Measurements from ENCODE around the gene GUSB.
"Not testable (repeated sequence)": the region's sequence is repeated elsewhere in the genome, so short reads cannot be mapped to it uniquely, and the experiment has no call there.

The GUSB gene

DNA sequence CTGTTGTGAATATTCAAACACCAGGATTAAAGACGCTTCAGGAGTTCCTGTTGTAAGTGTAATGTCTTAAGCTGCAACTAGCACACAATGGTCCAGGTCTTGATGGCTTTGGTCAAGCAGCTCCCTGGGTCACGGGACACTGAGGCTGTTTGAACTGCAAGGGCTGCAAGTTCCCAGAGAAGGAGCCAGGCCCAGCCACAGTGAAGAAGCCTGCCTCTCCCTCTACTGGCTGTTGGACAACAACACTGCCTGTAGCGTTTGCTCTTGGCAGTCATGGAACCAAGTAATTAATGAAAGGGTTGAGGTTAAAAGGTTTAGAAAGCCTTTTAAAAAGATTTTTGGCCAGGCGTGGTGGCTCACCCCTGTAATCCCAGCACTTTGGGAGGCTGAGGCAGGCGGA is 31.9 kb upstream of the GUSB start:
- H3K18ac ChIP-seq (ENCODE audit: low read length): no peak overlapping the region
- no peak overlapping the region for H2AK5ac ChIP-seq (ENCODE audit: low read depth, low read length)
- peaks cover 0 to 3% (median 2%) of the 10 kb centered on the region in 3 experiments for H3K27me3 ChIP-seq (ENCODE audit: control insufficient read depth in 3 of 3, insufficient read depth in 3 of 3, low read depth in 1 of 3, low read length in 3 of 3)
- no peak overlapping the region for H2BK5ac ChIP-seq (ENCODE audit: low read length)
- no CpG with 5 or more reads among the region's 5 CpGs for WGBS, 2 donors (ENCODE audit: extremely low coverage in 2 of 2, insufficient read length in 2 of 2, insufficient replicate concordance in 1 of 2)
- no peak overlapping the region for H3K23ac ChIP-seq (ENCODE audit: low read depth, low read length, poor library complexity)
- no peak overlapping the region for H3K9ac ChIP-seq (ENCODE audit: low read depth, low read length, poor library complexity)
- no peak overlapping the region for H4K91ac ChIP-seq (ENCODE audit: low read depth, low read length, poor library complexity)
- H3K4me3 ChIP-seq (ENCODE audit: low read length in 2 of 2): no peak overlapping the region
- H2BK12ac ChIP-seq (ENCODE audit: low read length): no peak overlapping the region
- H3K4ac ChIP-seq (ENCODE audit: low read length): no peak overlapping the region
- H3K36me3 ChIP-seq (replicated peaks in 1 of 2; ENCODE audit: control insufficient read depth in 2 of 2, insufficient read depth in 2 of 2, low read length in 2 of 2): no peaks in the 10 kb centered on the region
- H4K8ac ChIP-seq (ENCODE audit: low read depth, low read length): no peak overlapping the region
- H3K27ac ChIP-seq (replicated peaks; ENCODE audit: low read length): no peak overlapping the region
- no peak overlapping the region for H2BK15ac ChIP-seq (ENCODE audit: low read length)
- no peak overlapping the region for H2BK120ac ChIP-seq (ENCODE audit: low read depth, low read length)
- no peak overlapping the region for H3K14ac ChIP-seq (ENCODE audit: low read length)
- peak overlapping the region; percentile 58 for H2AFZ ChIP-seq (ENCODE audit: low read length)
- H3K4me1 ChIP-seq (ENCODE audit: control insufficient read depth in 2 of 2, insufficient read depth in 1 of 2, low read depth in 1 of 2, low read length in 2 of 2): no peaks in the 10 kb centered on the region
- no peaks in the 10 kb centered on the region for H3K9me3 ChIP-seq (replicated peaks in 1 of 2; ENCODE audit: control insufficient read depth in 2 of 2, insufficient read depth in 1 of 2, low read depth in 1 of 2, low read length in 2 of 2)
- H3K4me2 ChIP-seq (ENCODE audit: insufficient read depth, low read length, poor library complexity, severe bottlenecking): no peak overlapping the region
- peak; percentile 8 for DNase-seq (ENCODE audit: low spot score)
- no peaks in the 10 kb centered on the region for H3K79me1 ChIP-seq (ENCODE audit: low read depth, low read length)

DNA sequence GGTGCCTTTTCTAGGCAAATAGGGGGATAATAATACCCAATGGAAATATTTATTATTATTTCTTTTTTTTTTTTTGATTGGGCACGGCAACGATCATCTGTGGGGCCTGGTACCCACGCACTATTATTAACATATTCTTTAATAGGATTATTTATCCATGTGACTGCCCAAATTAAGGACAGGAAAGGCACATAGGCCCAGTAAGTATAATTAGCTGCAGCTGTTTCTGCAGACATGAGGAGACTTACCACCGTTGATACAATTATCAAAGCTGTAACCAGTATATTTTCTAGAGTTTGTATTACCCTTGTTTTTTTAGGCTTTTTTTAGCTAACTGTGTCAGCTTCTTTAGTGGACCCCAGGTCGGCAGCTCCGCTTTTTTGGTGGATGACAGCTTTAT is 25.2 kb upstream of the GUSB start:
- Histone ChIP-seq H3K79me1 (ENCODE audit: low read depth, low read length) (no peaks in the 10 kb centered on the region), H3K36me3 (replicated peaks in 1 of 2; ENCODE audit: control insufficient read depth in 2 of 2, insufficient read depth in 2 of 2, low read length in 2 of 2) (no peaks in the 10 kb centered on the region), H3K4me3 (ENCODE audit: low read length in 2 of 2) (no peak overlapping the region), H2BK5ac (ENCODE audit: low read length) (no peak overlapping the region), H3K27ac (replicated peaks; ENCODE audit: low read length) (no peak overlapping the region), H2BK12ac (ENCODE audit: low read length) (no peak overlapping the region), H4K91ac (ENCODE audit: low read depth, low read length, poor library complexity) (no peak overlapping the region), H3K4me2 (ENCODE audit: insufficient read depth, low read length, poor library complexity, severe bottlenecking) (no peak overlapping the region), H3K4me1 (ENCODE audit: control insufficient read depth in 2 of 2, insufficient read depth in 1 of 2, low read depth in 1 of 2, low read length in 2 of 2) (peaks cover 0 to 6% of the 10 kb centered on the region in 2 donors), H4K8ac (ENCODE audit: low read depth, low read length) (no peak overlapping the region), H2BK120ac (ENCODE audit: low read depth, low read length) (no peak overlapping the region), H3K27me3 (ENCODE audit: control insufficient read depth in 3 of 3, insufficient read depth in 3 of 3, low read depth in 1 of 3, low read length in 3 of 3) (peaks cover 0 to 2% (median 0%) of the 10 kb centered on the region in 3 experiments), H3K4ac (ENCODE audit: low read length) (no peak overlapping the region), H3K14ac (ENCODE audit: low read length) (no peak overlapping the region), H2AFZ (ENCODE audit: low read length) (no peak overlapping the region), H3K9me3 (replicated peaks in 1 of 2; ENCODE audit: control insufficient read depth in 2 of 2, insufficient read depth in 1 of 2, low read depth in 1 of 2, low read length in 2 of 2) (no peaks in the 10 kb centered on the region), H3K23ac (ENCODE audit: low read depth, low read length, poor library complexity) (no peak overlapping the region), H2BK15ac (ENCODE audit: low read length) (no peak overlapping the region), H2AK5ac (ENCODE audit: low read depth, low read length) (no peak overlapping the region), H3K18ac (ENCODE audit: low read length) (no peak overlapping the region), H3K9ac (ENCODE audit: low read depth, low read length, poor library complexity) (no peak overlapping the region)
- no CpG with 5 or more reads among the region's 6 CpGs for WGBS, 2 donors (ENCODE audit: extremely low coverage in 2 of 2, insufficient read length in 2 of 2, insufficient replicate concordance in 1 of 2)
- no peak for DNase-seq (ENCODE audit: low spot score)

DNA sequence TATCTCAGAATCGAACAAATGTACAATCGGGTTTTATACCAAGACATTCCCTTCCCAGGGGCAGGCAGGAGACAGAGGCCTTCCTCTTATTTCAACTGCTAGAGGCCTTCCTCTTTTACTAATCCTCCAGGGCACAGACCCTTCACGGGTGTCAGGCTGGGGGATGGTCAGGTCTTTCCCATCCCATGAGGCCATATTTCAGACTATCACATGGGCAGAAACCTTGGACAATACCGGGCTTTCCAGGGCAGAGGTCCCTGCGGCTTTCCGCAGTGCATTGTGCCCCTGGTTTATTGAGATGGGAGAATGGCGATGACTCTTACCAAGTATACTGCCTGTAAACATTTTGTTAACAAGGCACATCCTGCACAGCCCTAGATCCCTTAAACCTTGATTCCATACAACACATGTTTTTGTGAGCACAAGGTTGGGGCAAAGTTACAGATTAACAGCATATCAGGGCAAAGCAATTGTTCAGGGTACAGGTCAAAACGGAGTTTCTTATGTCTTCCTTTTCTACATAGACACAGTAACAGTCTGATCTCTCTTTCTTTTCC is 23.2 kb upstream of the GUSB start:
- not testable (repeated sequence) for H3K27me3 ChIP-seq (ENCODE audit: control insufficient read depth in 3 of 3, insufficient read depth in 3 of 3, low read depth in 1 of 3, low read length in 3 of 3); H3K18ac ChIP-seq (ENCODE audit: low read length); H3K4me3 ChIP-seq (ENCODE audit: low read length in 2 of 2); H3K4me2 ChIP-seq (ENCODE audit: insufficient read depth, low read length, poor library complexity, severe bottlenecking); H2BK120ac ChIP-seq (ENCODE audit: low read depth, low read length); H3K27ac ChIP-seq (replicated peaks; ENCODE audit: low read length); H3K9ac ChIP-seq (ENCODE audit: low read depth, low read length, poor library complexity); H3K23ac ChIP-seq (ENCODE audit: low read depth, low read length, poor library complexity); H3K36me3 ChIP-seq (replicated peaks in 1 of 2; ENCODE audit: control insufficient read depth in 2 of 2, insufficient read depth in 2 of 2, low read length in 2 of 2); H3K9me3 ChIP-seq (replicated peaks in 1 of 2; ENCODE audit: control insufficient read depth in 2 of 2, insufficient read depth in 1 of 2, low read depth in 1 of 2, low read length in 2 of 2); H3K14ac ChIP-seq (ENCODE audit: low read length); H2BK12ac ChIP-seq (ENCODE audit: low read length); H2AK5ac ChIP-seq (ENCODE audit: low read depth, low read length); H2BK15ac ChIP-seq (ENCODE audit: low read length); H4K8ac ChIP-seq (ENCODE audit: low read depth, low read length); H3K4ac ChIP-seq (ENCODE audit: low read length); H3K4me1 ChIP-seq (ENCODE audit: control insufficient read depth in 2 of 2, insufficient read depth in 1 of 2, low read depth in 1 of 2, low read length in 2 of 2); DNase-seq (ENCODE audit: low spot score); H4K91ac ChIP-seq (ENCODE audit: low read depth, low read length, poor library complexity); H3K79me1 ChIP-seq (ENCODE audit: low read depth, low read length); H2BK5ac ChIP-seq (ENCODE audit: low read length)
- WGBS, 2 donors (ENCODE audit: extremely low coverage in 2 of 2, insufficient read length in 2 of 2, insufficient replicate concordance in 1 of 2): no CpG with 5 or more reads among the region's 8 CpGs
- H2AFZ ChIP-seq (ENCODE audit: low read length): peak overlapping the region; percentile 71

DNA sequence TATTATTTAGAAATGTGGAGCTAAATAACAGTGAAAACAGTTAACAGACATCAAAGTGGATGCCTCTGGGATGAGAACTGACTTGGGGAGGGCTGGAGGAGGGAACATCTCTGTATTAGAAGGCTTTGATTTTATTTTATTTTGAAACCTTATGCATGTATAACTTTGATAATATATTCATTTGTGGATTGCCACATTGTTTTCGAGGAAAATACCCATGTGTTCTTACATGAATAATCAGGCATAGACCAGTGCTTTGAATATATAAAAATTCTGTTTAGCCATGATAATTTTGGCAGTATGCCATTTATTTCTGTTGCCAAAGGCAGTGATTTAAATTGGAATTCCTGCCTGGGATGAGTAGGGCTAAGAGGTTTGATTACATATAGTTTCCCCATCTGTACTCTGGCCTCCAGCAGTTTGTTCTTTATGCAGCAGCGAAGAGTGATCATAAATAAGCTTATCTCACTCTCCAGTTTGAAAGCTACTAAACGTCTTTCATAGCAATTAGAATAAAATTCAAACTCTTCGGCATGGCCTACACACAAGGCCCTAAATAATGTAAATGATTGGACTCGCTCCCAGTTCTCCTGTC is 18.9 kb upstream of the GUSB start:
- H2AK5ac ChIP-seq (ENCODE audit: low read depth, low read length); H2BK5ac ChIP-seq (ENCODE audit: low read length); H3K14ac ChIP-seq (ENCODE audit: low read length); H4K91ac ChIP-seq (ENCODE audit: low read depth, low read length, poor library complexity); H3K4ac ChIP-seq (ENCODE audit: low read length); H3K23ac ChIP-seq (ENCODE audit: low read depth, low read length, poor library complexity); H3K79me1 ChIP-seq (ENCODE audit: low read depth, low read length); H3K18ac ChIP-seq (ENCODE audit: low read length); DNase-seq (ENCODE audit: low spot score); H3K27me3 ChIP-seq (ENCODE audit: control insufficient read depth in 3 of 3, insufficient read depth in 3 of 3, low read depth in 1 of 3, low read length in 3 of 3); H2AFZ ChIP-seq (ENCODE audit: low read length); H3K9me3 ChIP-seq (replicated peaks in 1 of 2; ENCODE audit: control insufficient read depth in 2 of 2, insufficient read depth in 1 of 2, low read depth in 1 of 2, low read length in 2 of 2); H2BK15ac ChIP-seq (ENCODE audit: low read length); H3K4me1 ChIP-seq (ENCODE audit: control insufficient read depth in 2 of 2, insufficient read depth in 1 of 2, low read depth in 1 of 2, low read length in 2 of 2); H3K36me3 ChIP-seq (replicated peaks in 1 of 2; ENCODE audit: control insufficient read depth in 2 of 2, insufficient read depth in 2 of 2, low read length in 2 of 2); H2BK12ac ChIP-seq (ENCODE audit: low read length); H4K8ac ChIP-seq (ENCODE audit: low read depth, low read length); H3K4me3 ChIP-seq (ENCODE audit: low read length in 2 of 2); H3K4me2 ChIP-seq (ENCODE audit: insufficient read depth, low read length, poor library complexity, severe bottlenecking); H2BK120ac ChIP-seq (ENCODE audit: low read depth, low read length); H3K9ac ChIP-seq (ENCODE audit: low read depth, low read length, poor library complexity); H3K27ac ChIP-seq (replicated peaks; ENCODE audit: low read length): not testable (repeated sequence)
- no CpG with 5 or more reads among the region's 5 CpGs for WGBS, 2 donors (ENCODE audit: extremely low coverage in 2 of 2, insufficient read length in 2 of 2, insufficient replicate concordance in 1 of 2)

Data from neuronal stem cell (in vitro differentiated cells).